IPS-20b (cell line): Measurements from ENCODE around the gene FAM187B.
A peak's percentile ranks its signal among the peaks of the same experiment; 100 is the strongest.

Source experiments
- H3K27ac ChIP-seq: one replicate; pipeline ENCODE4 v1.5.1; 2013; ENCODE audit warnings: low read length
- H3K27me3 ChIP-seq: 2 replicates; pipeline ENCODE4 v1.6.1; 2013; ENCODE audit warnings: mild to moderate bottlenecking, low read length, inconsistent platforms; ENCODE audit not compliant: insufficient read depth
- H3K36me3 ChIP-seq: 2 replicates; pipeline ENCODE4 v1.6.1; 2013; ENCODE audit warnings: low read depth, mild to moderate bottlenecking, inconsistent platforms, low read length, moderate library complexity; ENCODE audit not compliant: insufficient read depth
- H3K4me1 ChIP-seq: 2 replicates; pipeline ENCODE4 v1.6.1; 2013; ENCODE audit warnings: mild to moderate bottlenecking, control low read depth, inconsistent platforms, low read length, moderate library complexity; ENCODE audit not compliant: insufficient read depth
- H3K4me3 ChIP-seq: 2 replicates; pipeline ENCODE4 v1.5.1; 2013; ENCODE audit warnings: mild to moderate bottlenecking, low read length, inconsistent platforms
- H3K9ac ChIP-seq: 2 replicates; pipeline ENCODE4 v1.6.1; 2013; ENCODE audit warnings: low read depth, mild to moderate bottlenecking, inconsistent platforms, low read length, moderate library complexity
- H3K9me3 ChIP-seq: 2 replicates; pipeline ENCODE4 v1.6.1; 2013; ENCODE audit warnings: mild to moderate bottlenecking, low read depth, low read length, inconsistent platforms; ENCODE audit not compliant: insufficient read depth

The FAM187B gene

GRCh38 chr19:35228177-35228930 lies at the start of gene FAM187B:
FAM187B (minus strand) TSS chr19:35228739; CDS start chr19:35228680, 59 bp downstream.
- Histone ChIP-seq H3K36me3 (no peaks in the 10 kb centered on the region), H3K27ac (no peak within 1 kb of the TSS), H3K27me3 (no peaks in the 10 kb centered on the region), H3K9me3 (no peaks in the 10 kb centered on the region), H3K9ac (no peak within 1 kb of the TSS), H3K4me3 (no peak within 1 kb of the TSS), H3K4me1 (peaks cover 5% of the 10 kb centered on the region; the same call in 1 of the 2 replicates)

DNA sequence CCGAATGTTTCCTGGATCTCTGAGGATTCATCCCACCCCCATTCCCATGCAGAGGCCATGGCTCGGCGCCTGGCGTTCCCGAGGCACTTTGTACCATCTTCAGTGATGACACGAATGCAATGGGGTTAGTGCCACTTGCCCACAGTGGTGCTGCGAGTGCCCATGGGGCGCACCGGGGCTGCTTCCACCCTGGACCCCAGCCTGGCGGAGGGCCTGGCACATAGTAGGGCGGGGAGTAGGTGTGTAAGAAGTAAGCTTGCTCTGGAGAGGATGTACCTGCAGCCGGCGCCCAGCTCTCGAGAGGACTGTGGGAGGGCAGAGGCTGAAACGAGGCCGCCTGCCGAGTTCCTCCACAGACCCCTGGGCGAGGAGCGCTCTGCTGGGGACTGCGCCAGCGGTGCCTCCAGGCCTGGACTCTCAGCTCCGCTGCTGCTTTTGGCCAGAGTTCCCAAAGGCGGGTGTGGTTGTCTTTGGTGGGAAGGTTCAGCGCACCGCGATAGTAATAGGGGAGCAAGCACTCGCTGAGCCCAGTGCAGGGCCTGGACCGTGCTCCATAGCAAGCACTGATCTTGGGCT lies 48.3 kb upstream of the FAM187B start:
- no peaks in the 10 kb centered on the region for H3K27me3 ChIP-seq
- no peaks in the 10 kb centered on the region for H3K9me3 ChIP-seq
- H3K27ac ChIP-seq = no peak overlapping the region
- no peaks in the 10 kb centered on the region for H3K4me1 ChIP-seq
- no peak overlapping the region for H3K4me3 ChIP-seq
- peaks cover 51% of the 10 kb centered on the region for H3K36me3 ChIP-seq
- H3K9ac ChIP-seq = no peak overlapping the region

DNA sequence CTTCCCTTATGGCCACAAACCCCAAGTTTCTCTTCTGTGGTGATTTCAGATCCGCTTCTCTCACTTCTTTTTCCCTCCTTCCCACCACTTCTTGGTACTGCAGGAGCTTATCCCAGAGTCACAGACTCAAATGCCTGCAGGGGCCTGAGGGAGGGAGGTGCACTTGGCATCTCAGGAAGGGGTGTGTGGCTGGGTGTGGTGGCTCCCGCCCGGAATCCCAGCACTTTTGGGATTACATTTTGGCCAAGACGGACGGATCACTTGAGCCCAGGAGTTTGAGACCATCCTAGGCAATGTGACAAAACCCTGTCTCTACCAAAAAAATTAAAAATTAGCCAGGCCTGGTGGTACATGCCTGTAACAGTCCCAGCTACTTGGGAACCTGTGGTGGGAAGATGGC lies 45.8 kb upstream of the FAM187B start:
- no peaks in the 10 kb centered on the region for H3K9me3 ChIP-seq
- no peak overlapping the region for H3K9ac ChIP-seq
- H3K27ac ChIP-seq = no peak overlapping the region
- no peak overlapping the region for H3K4me3 ChIP-seq
- H3K36me3 ChIP-seq = peaks cover 70% of the 10 kb centered on the region
- no peaks in the 10 kb centered on the region for H3K27me3 ChIP-seq
- peaks cover 5% of the 10 kb centered on the region; the same call in 1 of the 2 replicates for H3K4me1 ChIP-seq

GRCh38 chr19:35273686-35274259 lies 45.2 kb upstream of the FAM187B start:
- H3K9me3 ChIP-seq = no peaks in the 10 kb centered on the region
- H3K4me1 ChIP-seq = peaks cover 5% of the 10 kb centered on the region; the same call in 1 of the 2 replicates
- peaks cover 70% of the 10 kb centered on the region for H3K36me3 ChIP-seq
- no peaks in the 10 kb centered on the region for H3K27me3 ChIP-seq
- H3K4me3 ChIP-seq = no peak overlapping the region
- H3K27ac ChIP-seq = no peak overlapping the region
- H3K9ac ChIP-seq = no peak overlapping the region

DNA sequence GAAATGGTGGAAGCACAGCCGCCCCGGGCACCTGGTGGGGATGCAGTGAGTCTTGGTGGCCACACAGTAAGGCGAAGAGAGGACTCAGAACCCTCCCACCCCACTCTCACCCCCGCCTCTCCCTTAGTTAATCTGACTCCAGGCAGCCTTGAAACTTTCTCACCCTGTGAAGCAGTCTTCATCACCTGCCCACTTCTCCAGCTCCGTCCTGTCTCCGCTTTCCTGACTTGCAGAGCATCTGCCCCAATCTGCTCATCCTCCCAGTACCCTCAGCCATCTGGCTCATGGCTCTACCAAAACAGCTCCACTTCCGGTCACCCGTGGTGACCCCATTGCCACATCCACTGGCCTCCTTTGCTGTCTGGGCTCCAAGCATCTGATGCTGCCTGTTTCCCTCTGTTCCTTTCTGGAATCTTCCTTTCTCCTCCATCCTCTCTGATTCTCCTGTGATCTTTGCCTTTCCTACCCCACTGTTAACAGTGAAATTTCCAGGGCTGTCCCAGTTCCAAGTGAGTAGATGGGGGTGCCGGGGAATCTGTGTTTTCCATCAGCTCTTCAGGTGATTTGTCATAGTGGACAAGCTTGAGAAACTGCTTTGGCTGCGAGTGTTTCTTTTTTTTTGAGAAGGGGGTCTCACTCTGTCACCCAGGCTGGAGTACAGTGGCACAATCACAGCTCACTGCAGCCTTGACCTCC lies 44.6 kb upstream of the FAM187B start:
- Histone ChIP-seq H3K27me3 (no peaks in the 10 kb centered on the region), H3K4me1 (peaks cover 5% of the 10 kb centered on the region; the same call in 1 of the 2 replicates), H3K9ac (no peak overlapping the region), H3K4me3 (no peak overlapping the region), H3K27ac (no peak overlapping the region), H3K9me3 (no peaks in the 10 kb centered on the region), H3K36me3 (peaks cover 70% of the 10 kb centered on the region)

- no peaks in the 10 kb centered on the region for H3K27me3 ChIP-seq
- H3K36me3 ChIP-seq = peaks cover 69% of the 10 kb centered on the region
- no peak overlapping the region for H3K4me3 ChIP-seq
- H3K9ac ChIP-seq = no peak overlapping the region
- no peak overlapping the region for H3K27ac ChIP-seq
- H3K9me3 ChIP-seq = no peaks in the 10 kb centered on the region
- peaks cover 5% of the 10 kb centered on the region; the same call in 1 of the 2 replicates for H3K4me1 ChIP-seq
These were observed 43.7 kb upstream of the FAM187B start for GRCh38 chr19:35272122-35272719.

DNA sequence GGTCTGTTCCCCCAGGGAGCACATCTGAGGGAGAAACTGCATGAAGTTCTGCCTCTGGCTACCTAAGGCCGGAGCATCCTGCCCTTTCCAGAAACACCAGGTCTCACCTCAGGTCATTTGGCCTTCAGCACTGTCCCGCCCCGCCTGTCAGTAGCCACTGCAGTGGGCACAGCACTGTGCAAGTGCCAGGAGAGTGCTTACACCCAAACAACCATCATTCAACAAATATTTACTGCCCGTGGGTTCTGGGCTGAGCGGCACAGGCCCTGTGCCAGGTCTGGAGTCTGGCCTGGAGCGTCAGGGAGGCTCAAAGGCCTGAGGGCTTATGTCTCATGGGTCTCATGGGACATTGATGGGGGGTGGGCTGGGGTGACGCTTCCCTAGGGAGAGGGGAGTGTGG lies 43.0 kb upstream of the FAM187B start:
- H3K9ac ChIP-seq = no peak overlapping the region
- H3K4me3 ChIP-seq = no peak overlapping the region
- peaks cover 65% of the 10 kb centered on the region for H3K36me3 ChIP-seq
- peaks cover 5% of the 10 kb centered on the region; the same call in 1 of the 2 replicates for H3K4me1 ChIP-seq
- H3K27me3 ChIP-seq = no peaks in the 10 kb centered on the region
- no peak overlapping the region for H3K27ac ChIP-seq
- H3K9me3 ChIP-seq = no peaks in the 10 kb centered on the region

GRCh38 chr19:35270381-35270811 lies 41.9 kb upstream of the FAM187B start:
- Histone ChIP-seq H3K27ac (no peak overlapping the region), H3K4me3 (peak overlapping the region; percentile 47; the same call in 1 of the 2 replicates), H3K9me3 (no peaks in the 10 kb centered on the region), H3K27me3 (no peaks in the 10 kb centered on the region), H3K36me3 (peaks cover 66% of the 10 kb centered on the region), H3K4me1 (peaks cover 5% of the 10 kb centered on the region), H3K9ac (no peak overlapping the region)

DNA sequence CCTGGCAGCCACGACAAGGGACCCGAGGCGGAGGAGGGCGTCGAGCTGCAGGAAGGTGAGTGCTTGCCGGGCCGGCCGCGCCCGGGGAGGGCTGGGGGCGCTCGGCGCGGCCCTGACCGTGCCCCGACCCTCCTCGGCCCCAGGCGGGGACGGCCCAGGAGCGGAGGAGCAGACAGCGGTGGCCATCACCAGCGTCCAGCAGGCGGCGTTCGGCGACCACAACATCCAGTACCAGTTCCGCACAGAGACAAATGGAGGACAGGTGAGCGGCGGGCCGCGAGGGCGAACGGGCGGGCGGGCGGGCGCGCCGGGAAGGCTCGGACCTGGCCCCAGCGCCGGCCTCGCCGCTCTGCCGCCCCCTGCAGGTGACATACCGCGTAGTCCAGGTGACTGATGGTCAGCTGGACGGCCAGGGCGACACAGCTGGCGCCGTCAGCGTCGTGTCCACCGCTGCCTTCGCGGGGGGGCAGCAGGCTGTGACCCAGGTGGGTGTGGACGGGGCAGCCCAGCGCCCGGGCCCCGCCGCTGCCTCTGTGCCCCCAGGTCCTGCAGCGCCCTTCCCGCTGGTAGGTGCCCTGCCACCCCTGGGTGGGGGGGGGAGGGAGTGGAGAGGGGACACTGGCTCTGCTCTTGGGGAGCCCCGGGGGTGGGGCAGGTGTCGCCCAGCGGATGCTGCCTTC lies 41.0 kb upstream of the FAM187B start:
- Histone ChIP-seq H3K36me3 (peaks cover 68% of the 10 kb centered on the region), H3K27ac (no peak overlapping the region), H3K4me1 (peaks cover 5% of the 10 kb centered on the region), H3K9ac (peak overlapping the region; percentile 65; the same call in 1 of the 2 replicates), H3K9me3 (no peaks in the 10 kb centered on the region), H3K4me3 (peak overlapping the region; percentile 64; the same call in 1 of the 2 replicates), H3K27me3 (no peaks in the 10 kb centered on the region)

DNA sequence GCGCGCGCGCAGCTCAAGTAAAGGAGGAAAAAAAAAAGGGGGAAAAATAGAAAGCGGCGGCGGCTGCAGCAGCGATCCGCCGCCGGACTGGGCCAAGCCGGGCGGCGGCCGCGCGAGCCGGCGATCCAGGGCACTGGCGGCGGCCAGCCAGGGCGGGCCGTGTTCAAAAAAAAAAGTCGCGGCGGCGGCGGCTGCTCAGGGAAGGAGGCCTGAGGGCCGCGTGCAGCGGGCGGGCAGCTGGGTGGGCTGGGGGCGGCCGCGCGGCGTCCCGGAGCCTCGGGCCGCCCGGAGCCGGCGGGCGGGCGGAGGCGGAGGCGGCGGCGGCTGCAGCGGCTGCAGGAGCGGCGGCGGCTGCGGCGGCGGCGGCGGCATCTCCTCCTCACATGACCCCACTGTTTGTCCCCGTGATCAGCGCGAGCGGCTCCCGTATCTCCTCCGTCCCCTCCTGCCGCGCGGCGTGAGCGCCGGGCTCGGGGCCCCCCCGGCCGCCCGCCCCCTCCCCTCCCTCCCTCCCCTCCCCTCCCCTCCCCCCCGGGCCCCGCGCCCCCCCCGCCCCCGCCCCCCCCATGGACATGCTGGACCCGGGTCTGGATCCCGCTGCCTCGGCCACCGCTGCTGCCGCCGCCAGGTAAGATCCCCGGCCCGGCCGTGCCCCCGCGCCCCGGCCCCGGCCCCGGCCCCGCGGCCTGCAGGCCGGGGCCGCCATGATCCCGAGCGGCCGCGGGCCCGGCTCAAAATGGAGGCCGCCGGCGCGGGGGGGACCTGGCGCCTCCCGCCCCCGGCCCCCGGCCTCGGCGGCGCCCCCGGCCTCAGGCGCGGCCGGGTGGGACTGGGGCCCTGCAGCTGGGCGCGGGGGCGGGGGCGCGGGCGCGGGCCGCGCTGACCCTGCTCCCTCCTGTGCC lies 40.2 kb upstream of the FAM187B start, which contains the start of gene USF2:
Gene USF2, plus strand, starts transcription at position 427 of the 902 bp plus-strand sequence. Its CDS starts 140 bp downstream, at position 567.
- Histone ChIP-seq H3K9ac (peak within 1 kb of the TSS; percentile 88), H3K4me3 (peak within 1 kb of the TSS; percentile 84), H3K4me1 (peaks cover 5% of the 10 kb centered on the region), H3K9me3 (no peaks in the 10 kb centered on the region), H3K27me3 (no peaks in the 10 kb centered on the region), H3K36me3 (peaks cover 68% of the 10 kb centered on the region), H3K27ac (peak within 1 kb of the TSS; percentile 76)
